Activated naive CD8-positive, alpha-beta T cell treated with anti-CD3 and anti-CD28 coated beads for 36 hours (primary cell): Measurements from ENCODE around the gene CIROP. TPM values are rescaled to one million over a fixed set of nuclear protein-coding genes. Genes with fewer than 3 reads are reported as not detected.

Source experiments
- DNase-seq: peaks from one replicate; pipeline ENCODE4 v3.0.0; 2021
- H3K27ac Mint-ChIP-seq: one replicate; pipeline ENCODE4 v1.8.0; 2022; ENCODE audit warnings: mild to moderate bottlenecking, moderate library complexity, mixed read lengths
- H3K27me3 Mint-ChIP-seq: one replicate; pipeline ENCODE4 v1.8.0; 2022; ENCODE audit warnings: mild to moderate bottlenecking, mixed read lengths
- H3K36me3 Mint-ChIP-seq: one replicate; pipeline ENCODE4 v1.8.0; 2021; ENCODE audit warnings: mild to moderate bottlenecking, mixed read lengths
- H3K4me1 Mint-ChIP-seq: one replicate; pipeline ENCODE4 v1.8.0; 2021; ENCODE audit warnings: mixed read lengths
- H3K4me3 Mint-ChIP-seq: one replicate; pipeline ENCODE4 v1.8.0; 2022; ENCODE audit warnings: mild to moderate bottlenecking, moderate library complexity, mixed read lengths
- H3K9me3 Mint-ChIP-seq: one replicate; pipeline ENCODE4 v1.8.0; 2022; ENCODE audit warnings: mixed read lengths
- total RNA-seq, 2 experiments: library from RNA; stranded (reverse); gene quantifications; one replicate each; pipeline ENCODE4 v1.2.3, GENCODE V29; 2021

CIROP gene
- not detected for total RNA-seq

- no peaks in the 10 kb centered on the region for H3K9me3 Mint-ChIP-seq
- H3K4me3 Mint-ChIP-seq, result no peak within 1 kb of the TSS
- H3K27me3 Mint-ChIP-seq, result no peaks in the 10 kb centered on the region
- no peak within 1 kb of the TSS for H3K27ac Mint-ChIP-seq
- no peak for DNase-seq
- no peaks in the 10 kb centered on the region for H3K36me3 Mint-ChIP-seq
- no peaks in the 10 kb centered on the region for H3K4me1 Mint-ChIP-seq
These were observed at the start of gene CIROP for GRCh38 chr14:23104591-23105347. Gene CIROP (minus strand): TSS chr14:23104989. CDS start chr14:23104920, 69 bp downstream.

- Mint-ChIP-seq H3K9me3 (no peaks in the 10 kb centered on the region), H3K36me3 (no peaks in the 10 kb centered on the region), H3K27ac (no peak overlapping the region), H3K27me3 (peaks cover 3% of the 10 kb centered on the region), H3K4me1 (peaks cover 11% of the 10 kb centered on the region), H3K4me3 (no peak overlapping the region)
- DNase-seq, result no peak
These were observed 49.3 kb upstream of the CIROP start for GRCh38 chr14:23153851-23154796.

DNA sequence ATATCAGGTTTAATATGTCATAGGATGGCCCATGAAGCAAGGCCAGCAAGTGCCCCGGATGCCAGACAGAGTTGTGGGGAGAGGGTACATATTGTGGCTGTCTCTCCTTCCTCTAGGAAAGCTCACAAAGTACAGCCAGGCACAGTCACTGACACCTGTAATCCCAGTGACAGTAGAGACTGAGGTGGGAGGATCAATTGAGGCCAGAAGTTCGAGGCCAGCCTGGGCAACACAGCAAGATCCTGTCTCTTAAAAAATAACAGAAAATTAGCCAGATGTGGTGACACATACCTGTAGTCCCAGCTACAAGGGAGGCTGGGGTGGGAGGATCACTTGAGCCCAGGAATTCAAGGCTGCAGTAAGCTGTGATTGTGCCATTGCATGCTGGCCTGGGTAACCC is 46.6 kb upstream of the CIROP start:
- peaks cover 11% of the 10 kb centered on the region for H3K4me1 Mint-ChIP-seq
- H3K4me3 Mint-ChIP-seq, result no peak overlapping the region
- H3K9me3 Mint-ChIP-seq, result no peaks in the 10 kb centered on the region
- no peaks in the 10 kb centered on the region for H3K36me3 Mint-ChIP-seq
- H3K27ac Mint-ChIP-seq, result no peak overlapping the region
- no peak for DNase-seq
- peaks cover 3% of the 10 kb centered on the region for H3K27me3 Mint-ChIP-seq

GRCh38 chr14:23149745-23150144 is 45.0 kb upstream of the CIROP start:
- H3K4me3 Mint-ChIP-seq, result no peak overlapping the region
- H3K27me3 Mint-ChIP-seq, result peaks cover 3% of the 10 kb centered on the region
- no peaks in the 10 kb centered on the region for H3K9me3 Mint-ChIP-seq
- H3K4me1 Mint-ChIP-seq, result peaks cover 6% of the 10 kb centered on the region
- no peak overlapping the region for H3K27ac Mint-ChIP-seq
- H3K36me3 Mint-ChIP-seq, result no peaks in the 10 kb centered on the region
- DNase-seq, result no peak

- Mint-ChIP-seq H3K4me3 (no peak overlapping the region), H3K9me3 (no peaks in the 10 kb centered on the region), H3K27me3 (peaks cover 3% of the 10 kb centered on the region), H3K4me1 (peaks cover 1% of the 10 kb centered on the region), H3K27ac (no peak overlapping the region), H3K36me3 (no peaks in the 10 kb centered on the region)
- no peak for DNase-seq
These were observed 43.9 kb upstream of the CIROP start for GRCh38 chr14:23148591-23149249.

- no peak for DNase-seq
- no peak overlapping the region for H3K27ac Mint-ChIP-seq
- H3K36me3 Mint-ChIP-seq, result no peaks in the 10 kb centered on the region
- no peak overlapping the region for H3K4me3 Mint-ChIP-seq
- H3K27me3 Mint-ChIP-seq, result peaks cover 3% of the 10 kb centered on the region
- no peaks in the 10 kb centered on the region for H3K9me3 Mint-ChIP-seq
- H3K4me1 Mint-ChIP-seq, result no peaks in the 10 kb centered on the region
These were observed 42.9 kb upstream of the CIROP start for GRCh38 chr14:23147676-23148075.

DNA sequence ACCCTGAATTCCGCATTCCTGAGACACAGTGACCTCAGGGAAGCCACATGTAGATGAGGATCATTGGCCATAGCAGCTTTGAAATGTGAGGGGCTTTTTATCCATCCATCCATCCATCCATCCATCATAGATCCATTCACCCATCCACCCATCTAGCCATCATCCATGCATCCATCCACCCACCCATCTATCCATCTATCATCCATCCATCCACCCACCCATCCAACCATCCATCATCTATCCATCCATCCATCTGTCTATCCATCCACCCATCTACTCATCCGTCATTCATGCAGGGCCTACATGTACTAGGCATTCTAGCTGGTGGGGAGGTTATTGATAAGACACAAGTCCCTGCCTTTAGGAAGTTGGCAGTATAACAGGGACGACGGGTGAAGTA is 42.2 kb upstream of the CIROP start:
- no peak for DNase-seq
- H3K27ac Mint-ChIP-seq, result no peak overlapping the region
- no peaks in the 10 kb centered on the region for H3K9me3 Mint-ChIP-seq
- no peaks in the 10 kb centered on the region for H3K36me3 Mint-ChIP-seq
- H3K4me3 Mint-ChIP-seq, result no peak overlapping the region
- H3K4me1 Mint-ChIP-seq, result no peaks in the 10 kb centered on the region
- H3K27me3 Mint-ChIP-seq, result peaks cover 3% of the 10 kb centered on the region

- Mint-ChIP-seq H3K36me3 (no peaks in the 10 kb centered on the region), H3K9me3 (no peaks in the 10 kb centered on the region), H3K27ac (no peak overlapping the region), H3K4me1 (no peaks in the 10 kb centered on the region), H3K4me3 (no peak overlapping the region), H3K27me3 (peaks cover 3% of the 10 kb centered on the region)
- DNase-seq, result no peak
These were observed 41.6 kb upstream of the CIROP start for GRCh38 chr14:23146351-23146910.

DNA sequence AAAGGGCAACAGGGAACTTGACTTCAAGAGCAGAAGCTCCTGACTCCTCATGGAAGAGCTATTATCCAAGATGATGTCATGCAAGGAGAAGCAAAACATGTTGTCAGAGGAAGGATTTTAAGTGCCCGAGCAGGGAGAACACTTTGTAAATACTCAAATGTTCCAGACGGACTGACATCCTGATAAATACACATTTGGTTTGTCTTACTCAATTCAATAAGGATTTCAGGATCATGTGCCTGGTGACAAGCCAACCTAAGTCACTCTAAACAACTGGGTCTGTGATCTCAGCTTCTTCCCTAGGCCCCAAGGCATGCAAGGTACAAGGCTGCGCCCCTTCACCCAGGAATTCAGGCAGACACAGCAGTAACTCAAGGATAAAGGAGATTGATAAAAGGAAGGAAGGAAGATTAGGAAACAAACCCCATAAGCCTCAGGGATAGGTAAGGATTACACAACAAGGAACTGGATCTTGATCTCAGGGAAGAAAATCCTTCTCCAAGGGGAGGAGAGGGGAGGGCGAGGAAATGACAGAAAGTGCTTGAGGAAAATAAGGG is 41.1 kb upstream of the CIROP start:
- Mint-ChIP-seq H3K4me1 (no peaks in the 10 kb centered on the region), H3K9me3 (no peaks in the 10 kb centered on the region), H3K4me3 (no peak overlapping the region), H3K36me3 (no peaks in the 10 kb centered on the region), H3K27me3 (peaks cover 3% of the 10 kb centered on the region), H3K27ac (no peak overlapping the region)
- DNase-seq, result no peak

- no peaks in the 10 kb centered on the region for H3K36me3 Mint-ChIP-seq
- H3K4me1 Mint-ChIP-seq, result no peaks in the 10 kb centered on the region
- no peak overlapping the region for H3K27ac Mint-ChIP-seq
- H3K27me3 Mint-ChIP-seq, result no peaks in the 10 kb centered on the region
- no peak for DNase-seq
- no peak overlapping the region for H3K4me3 Mint-ChIP-seq
- H3K9me3 Mint-ChIP-seq, result no peaks in the 10 kb centered on the region
These were observed 39.1 kb upstream of the CIROP start for GRCh38 chr14:23143911-23144310.

DNA sequence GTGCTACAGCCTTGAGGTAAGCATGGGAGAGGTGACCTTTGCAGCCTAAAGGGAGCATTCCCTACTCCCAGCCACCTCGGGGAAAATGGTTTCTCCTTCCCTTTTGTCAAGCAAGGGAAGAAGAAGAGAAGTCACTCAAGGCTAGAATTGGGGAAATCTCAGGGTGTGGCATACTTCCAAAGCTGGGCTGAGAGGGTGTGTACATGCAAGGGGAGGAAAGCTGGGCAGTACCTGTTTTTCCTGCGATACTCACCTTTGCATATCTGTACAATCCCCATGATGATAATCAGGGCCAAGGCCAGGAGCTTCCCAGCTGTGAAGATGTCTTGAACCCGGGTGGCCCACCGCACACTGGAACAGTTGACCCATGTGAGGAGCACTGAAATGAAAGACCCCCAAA is 38.0 kb upstream of the CIROP start:
- no peak overlapping the region for H3K4me3 Mint-ChIP-seq
- H3K9me3 Mint-ChIP-seq, result no peaks in the 10 kb centered on the region
- H3K4me1 Mint-ChIP-seq, result no peaks in the 10 kb centered on the region
- no peaks in the 10 kb centered on the region for H3K27me3 Mint-ChIP-seq
- no peak overlapping the region for H3K27ac Mint-ChIP-seq
- H3K36me3 Mint-ChIP-seq, result no peaks in the 10 kb centered on the region
- DNase-seq, result no peak

DNA sequence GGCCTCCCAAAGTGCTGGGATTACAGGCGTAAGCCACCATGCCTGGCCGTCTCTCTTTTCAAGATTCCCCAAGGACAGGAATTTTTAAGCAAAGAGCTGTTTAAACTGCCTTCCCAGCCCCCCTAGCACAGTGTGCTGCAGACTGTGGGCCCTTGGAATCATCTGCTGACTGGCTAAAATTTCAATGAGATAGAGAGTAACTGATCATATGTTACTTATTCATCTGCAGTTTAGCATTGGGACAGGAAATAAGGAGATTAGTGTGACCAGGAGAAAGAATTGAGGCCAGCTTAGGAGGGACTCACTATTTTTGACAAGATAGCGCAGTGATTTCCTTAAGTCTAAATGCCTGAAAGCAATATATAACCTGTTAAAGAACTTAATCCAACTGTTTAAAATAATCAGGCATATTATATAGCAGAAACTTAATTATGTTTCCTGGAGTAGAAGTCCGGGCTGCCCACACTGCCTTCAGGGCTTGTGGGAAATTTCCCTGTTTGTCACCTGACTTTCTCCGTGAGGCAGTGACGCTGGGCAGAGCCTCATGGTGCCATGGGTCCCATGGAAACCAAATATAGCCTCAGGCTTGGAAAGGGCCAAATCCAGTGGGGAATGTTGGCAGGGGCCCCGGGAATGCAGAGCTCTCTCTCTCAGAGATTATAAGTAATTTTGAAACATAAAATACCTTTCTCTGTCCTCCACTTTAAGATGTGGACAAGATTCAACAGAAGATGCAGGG is 37.1 kb upstream of the CIROP start:
- H3K4me3 Mint-ChIP-seq, result no peak overlapping the region
- no peaks in the 10 kb centered on the region for H3K27me3 Mint-ChIP-seq
- no peaks in the 10 kb centered on the region for H3K4me1 Mint-ChIP-seq
- H3K36me3 Mint-ChIP-seq, result no peaks in the 10 kb centered on the region
- no peak overlapping the region for H3K27ac Mint-ChIP-seq
- H3K9me3 Mint-ChIP-seq, result no peaks in the 10 kb centered on the region
- DNase-seq, result no peak

- DNase-seq, result no peak
- H3K27ac Mint-ChIP-seq, result no peak overlapping the region
- H3K9me3 Mint-ChIP-seq, result no peaks in the 10 kb centered on the region
- H3K27me3 Mint-ChIP-seq, result no peaks in the 10 kb centered on the region
- H3K4me3 Mint-ChIP-seq, result no peak overlapping the region
- no peaks in the 10 kb centered on the region for H3K4me1 Mint-ChIP-seq
- no peaks in the 10 kb centered on the region for H3K36me3 Mint-ChIP-seq
These were observed 35.6 kb upstream of the CIROP start for GRCh38 chr14:23140371-23140770.

DNA sequence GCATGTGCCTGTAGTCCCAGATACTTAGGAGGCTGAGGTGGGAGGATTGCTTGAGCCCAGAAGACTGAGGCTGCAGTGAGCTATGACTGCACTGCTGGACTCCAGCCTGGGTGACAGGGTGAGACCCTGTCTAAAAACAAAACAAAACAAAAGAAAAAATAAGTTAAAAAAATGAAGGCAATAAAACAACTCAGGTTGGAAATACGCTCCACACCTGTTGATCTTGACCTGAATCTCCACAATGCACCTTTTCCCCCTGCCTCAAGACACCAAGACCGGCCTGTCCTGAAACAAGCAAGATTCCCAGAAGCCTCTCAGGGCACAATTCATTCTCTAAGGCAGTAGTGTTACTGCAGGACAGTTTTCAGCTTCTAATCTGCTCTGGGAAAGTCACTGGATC is 35.1 kb upstream of the CIROP start:
- Mint-ChIP-seq H3K9me3 (no peaks in the 10 kb centered on the region), H3K4me3 (no peak overlapping the region), H3K27me3 (no peaks in the 10 kb centered on the region), H3K27ac (no peak overlapping the region), H3K4me1 (no peaks in the 10 kb centered on the region), H3K36me3 (no peaks in the 10 kb centered on the region)
- no peak for DNase-seq
